DOHH2 (cell line): ENCODE measurements around the gene CNPY1.

Experiments
- H3F3A ChIP-seq: fragments of 200-600 bp; sonication (generic), shearing (Covaris generic); 2 replicates; pipeline ENCODE4 v1.6.0; 2016; ENCODE audit warnings: antibody characterized with exemption, mild to moderate bottlenecking; ENCODE audit not compliant: control insufficient read depth, insufficient read depth
- H3K27ac ChIP-seq: fragments of 200-600 bp; sonication (generic); 2 replicates; pipeline ENCODE4 v1.5.1; 2014; ENCODE audit warnings: low read depth, mild to moderate bottlenecking, low read length, moderate library complexity
- H3K27me3 ChIP-seq: fragments of 200-600 bp; sonication (generic); 2 replicates; pipeline ENCODE4 v1.6.1; 2014; ENCODE audit warnings: mild to moderate bottlenecking, low read length, mixed read lengths; ENCODE audit not compliant: control insufficient read depth
- H3K36me3 ChIP-seq: fragments of 200-600 bp; sonication (generic); 2 replicates; pipeline ENCODE4 v1.6.1; 2014; ENCODE audit warnings: mild to moderate bottlenecking, low read length, moderate library complexity, mixed read lengths; ENCODE audit not compliant: control insufficient read depth
- H3K4me1 ChIP-seq: fragments of 200-600 bp; sonication (generic); 2 replicates; pipeline ENCODE4 v1.6.1; 2014; ENCODE audit warnings: mild to moderate bottlenecking, low read length, mixed read lengths; ENCODE audit not compliant: control insufficient read depth
- H3K4me2 ChIP-seq: fragments of 200-600 bp; sonication (generic); 2 replicates; pipeline ENCODE4 v1.6.0; 2014; ENCODE audit warnings: mild to moderate bottlenecking, low read length, moderate library complexity
- H3K4me3 ChIP-seq: fragments of 200-600 bp; sonication (generic); 2 replicates; pipeline ENCODE4 v1.5.1; 2014; ENCODE audit warnings: mild to moderate bottlenecking, low read length, mixed read lengths
- H3K79me2 ChIP-seq: fragments of 200-600 bp; sonication (generic); 2 replicates; pipeline ENCODE4 v1.6.1; 2014; ENCODE audit warnings: mild to moderate bottlenecking, low read length, mixed read lengths; ENCODE audit not compliant: control insufficient read depth
- H3K9me2 ChIP-seq: fragments of 200-600 bp; sonication (generic); replicated peaks from 2 replicates; pipeline ENCODE4 v1.6.1; 2014; ENCODE audit warnings: mild to moderate bottlenecking, low read length, mixed read lengths; ENCODE audit not compliant: control insufficient read depth
- H3K9me3 ChIP-seq: fragments of 200-600 bp; sonication (generic); 2 replicates; pipeline ENCODE4 v1.6.1; 2014; ENCODE audit warnings: antibody characterized with exemption, low read length, mixed read lengths; ENCODE audit not compliant: control insufficient read depth, insufficient read depth
- H4K20me1 ChIP-seq: fragments of 200-600 bp; sonication (generic); 2 replicates; pipeline ENCODE4 v1.6.0; 2014; ENCODE audit warnings: low read depth, mild to moderate bottlenecking, antibody characterized with exemption, low read length, moderate library complexity; ENCODE audit not compliant: control insufficient read depth, insufficient read depth
- EZH2phosphoT487 ChIP-seq: fragments of 200-600 bp; sonication (generic); IDR thresholded peaks from 2 replicates; pipeline ENCODE4 v1.6.1; 2017; ENCODE audit warnings: borderline replicate concordance, mild to moderate bottlenecking, antibody characterized with exemption, low read length, moderate library complexity, mixed read lengths
- TF ChIP-seq, protein P1 (sequence below): fragments of 200-600 bp; sonication (generic); IDR thresholded peaks from one replicate; pipeline ENCODE4 v1.5.1; 2014; ENCODE audit warnings: antibody characterized with exemption, mild to moderate bottlenecking, low read depth, low read length; ENCODE audit not compliant: poor library complexity, severe bottlenecking

Gene CNPY1

DNA sequence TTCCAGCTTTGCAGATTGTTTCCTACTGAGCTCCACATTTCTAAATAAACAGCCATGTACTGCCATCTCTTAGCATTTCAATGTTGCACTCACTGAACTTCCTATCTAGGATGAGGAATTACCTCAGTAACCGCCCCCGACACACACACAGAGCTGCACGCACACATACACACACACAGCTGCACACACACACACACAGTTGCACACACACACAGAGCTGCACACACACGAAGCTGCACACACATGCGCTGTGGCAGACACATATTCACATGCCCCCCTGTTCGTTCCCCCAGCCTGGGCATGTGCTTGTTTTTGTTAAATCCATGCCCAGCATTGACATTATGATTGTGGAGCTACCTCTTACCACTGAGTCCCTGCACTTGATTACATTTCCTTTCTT lies 39.6 kb upstream of the CNPY1 start:
- no peaks in the 10 kb centered on the region for H3F3A ChIP-seq
- no peaks in the 10 kb centered on the region for H3K4me1 ChIP-seq
- no peaks in the 10 kb centered on the region for H3K9me3 ChIP-seq
- no peak overlapping the region for H3K4me3 ChIP-seq
- no peaks in the 10 kb centered on the region for H3K36me3 ChIP-seq
- H4K20me1 ChIP-seq, result no peaks in the 10 kb centered on the region
- H3K27ac ChIP-seq, result no peak overlapping the region
- no peaks in the 10 kb centered on the region for H3K9me2 ChIP-seq
- H3K79me2 ChIP-seq, result no peaks in the 10 kb centered on the region
- no peak for TF ChIP-seq EZH2phosphoT487
- TF ChIP-seq, protein P1, sequence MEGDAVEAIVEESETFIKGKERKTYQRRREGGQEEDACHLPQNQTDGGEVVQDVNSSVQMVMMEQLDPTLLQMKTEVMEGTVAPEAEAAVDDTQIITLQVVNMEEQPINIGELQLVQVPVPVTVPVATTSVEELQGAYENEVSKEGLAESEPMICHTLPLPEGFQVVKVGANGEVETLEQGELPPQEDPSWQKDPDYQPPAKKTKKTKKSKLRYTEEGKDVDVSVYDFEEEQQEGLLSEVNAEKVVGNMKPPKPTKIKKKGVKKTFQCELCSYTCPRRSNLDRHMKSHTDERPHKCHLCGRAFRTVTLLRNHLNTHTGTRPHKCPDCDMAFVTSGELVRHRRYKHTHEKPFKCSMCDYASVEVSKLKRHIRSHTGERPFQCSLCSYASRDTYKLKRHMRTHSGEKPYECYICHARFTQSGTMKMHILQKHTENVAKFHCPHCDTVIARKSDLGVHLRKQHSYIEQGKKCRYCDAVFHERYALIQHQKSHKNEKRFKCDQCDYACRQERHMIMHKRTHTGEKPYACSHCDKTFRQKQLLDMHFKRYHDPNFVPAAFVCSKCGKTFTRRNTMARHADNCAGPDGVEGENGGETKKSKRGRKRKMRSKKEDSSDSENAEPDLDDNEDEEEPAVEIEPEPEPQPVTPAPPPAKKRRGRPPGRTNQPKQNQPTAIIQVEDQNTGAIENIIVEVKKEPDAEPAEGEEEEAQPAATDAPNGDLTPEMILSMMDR, result no peak
- peaks cover 23% of the 10 kb centered on the region; the same call in 1 of the 2 replicates for H3K27me3 ChIP-seq
- H3K4me2 ChIP-seq, result no peak overlapping the region

DNA sequence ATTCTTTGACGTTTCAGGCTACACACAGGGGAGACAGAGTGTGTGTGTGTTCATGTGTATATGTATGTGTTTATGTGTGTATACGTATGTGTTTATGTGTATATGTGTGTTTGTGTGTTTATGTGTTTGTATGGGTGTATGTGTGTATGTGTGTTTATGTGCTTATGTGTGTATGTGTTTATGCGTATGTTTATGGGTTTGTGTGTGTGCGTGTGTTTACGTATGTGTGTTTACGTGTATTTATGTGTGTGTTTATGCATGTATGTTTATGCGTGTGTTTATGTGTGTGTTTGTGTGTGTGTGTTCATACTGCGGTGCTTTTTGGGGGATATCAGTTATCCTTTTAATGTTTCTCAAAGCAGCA lies 39.2 kb upstream of the CNPY1 start:
- Histone ChIP-seq H3K4me3 (no peak overlapping the region), H3K27ac (no peak overlapping the region), H3K27me3 (peaks cover 23% of the 10 kb centered on the region; the same call in 1 of the 2 replicates), H3K79me2 (no peaks in the 10 kb centered on the region), H3K9me2 (no peaks in the 10 kb centered on the region), H3K4me1 (no peaks in the 10 kb centered on the region), H3K4me2 (no peak overlapping the region), H3K36me3 (no peaks in the 10 kb centered on the region), H4K20me1 (no peaks in the 10 kb centered on the region), H3F3A (no peaks in the 10 kb centered on the region), H3K9me3 (no peaks in the 10 kb centered on the region)
- TF ChIP-seq, protein P1, result no peak
- no peak for TF ChIP-seq EZH2phosphoT487

DNA sequence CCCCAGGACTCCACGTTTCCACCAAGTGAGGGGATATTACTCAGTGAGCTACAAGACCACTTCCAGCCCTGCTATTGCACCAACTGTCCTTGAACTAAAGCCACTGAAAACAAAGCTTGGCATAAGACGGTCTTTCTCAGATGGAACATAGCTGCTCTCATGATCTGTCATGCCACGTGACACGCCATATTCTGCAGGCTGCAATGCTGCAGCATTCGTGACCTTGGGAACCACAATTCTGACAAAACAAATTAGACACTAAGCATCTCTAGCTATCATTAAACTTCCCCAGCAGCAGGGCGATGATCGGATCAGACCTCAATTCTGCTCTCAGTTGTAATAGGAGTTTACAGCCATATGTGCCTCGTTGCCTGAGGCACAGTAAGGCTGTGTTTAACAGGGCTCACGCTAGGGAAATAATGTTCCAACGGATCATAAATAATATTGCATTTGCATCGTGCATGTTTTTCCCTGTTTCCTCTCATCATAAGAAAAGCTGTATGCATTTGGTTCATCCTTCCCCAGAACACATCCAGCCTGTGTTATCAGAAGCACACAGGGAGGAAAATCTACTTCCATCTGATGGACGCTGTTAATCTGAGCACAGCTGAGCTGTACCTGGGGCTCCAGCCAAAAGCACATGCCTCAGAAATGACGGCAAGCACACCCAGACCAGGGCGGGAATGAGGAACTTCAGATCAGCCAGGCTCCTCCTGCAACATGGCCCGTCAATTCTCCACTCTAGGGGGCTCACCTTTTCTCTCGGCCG lies 38.6 kb upstream of the CNPY1 start:
- no peaks in the 10 kb centered on the region for H3K9me3 ChIP-seq
- no peak for TF ChIP-seq EZH2phosphoT487
- TF ChIP-seq, protein P1, result no peak
- no peak overlapping the region for H3K4me2 ChIP-seq
- H3K4me1 ChIP-seq, result no peaks in the 10 kb centered on the region
- H4K20me1 ChIP-seq, result no peaks in the 10 kb centered on the region
- no peaks in the 10 kb centered on the region for H3K9me2 ChIP-seq
- H3K27me3 ChIP-seq, result peaks cover 23% of the 10 kb centered on the region; the same call in 1 of the 2 replicates
- no peaks in the 10 kb centered on the region for H3K79me2 ChIP-seq
- no peaks in the 10 kb centered on the region for H3F3A ChIP-seq
- H3K36me3 ChIP-seq, result no peaks in the 10 kb centered on the region
- H3K27ac ChIP-seq, result no peak overlapping the region
- no peak overlapping the region for H3K4me3 ChIP-seq
